HG02884 (cell line): ENCODE results near the gene TXNL4B.
"Not testable (repeated sequence)": the region's sequence is repeated elsewhere in the genome, so short reads cannot be mapped to it uniquely, and the experiment has no call there.

Source experiments
- ATAC-seq: cut with Tn5 transposase; IDR thresholded peaks from one replicate; pipeline ENCODE4 v1.9.1; 2021; ENCODE audit warnings: mild to moderate bottlenecking, moderate library complexity; ENCODE audit not compliant: unreplicated experiment

Gene TXNL4B

DNA sequence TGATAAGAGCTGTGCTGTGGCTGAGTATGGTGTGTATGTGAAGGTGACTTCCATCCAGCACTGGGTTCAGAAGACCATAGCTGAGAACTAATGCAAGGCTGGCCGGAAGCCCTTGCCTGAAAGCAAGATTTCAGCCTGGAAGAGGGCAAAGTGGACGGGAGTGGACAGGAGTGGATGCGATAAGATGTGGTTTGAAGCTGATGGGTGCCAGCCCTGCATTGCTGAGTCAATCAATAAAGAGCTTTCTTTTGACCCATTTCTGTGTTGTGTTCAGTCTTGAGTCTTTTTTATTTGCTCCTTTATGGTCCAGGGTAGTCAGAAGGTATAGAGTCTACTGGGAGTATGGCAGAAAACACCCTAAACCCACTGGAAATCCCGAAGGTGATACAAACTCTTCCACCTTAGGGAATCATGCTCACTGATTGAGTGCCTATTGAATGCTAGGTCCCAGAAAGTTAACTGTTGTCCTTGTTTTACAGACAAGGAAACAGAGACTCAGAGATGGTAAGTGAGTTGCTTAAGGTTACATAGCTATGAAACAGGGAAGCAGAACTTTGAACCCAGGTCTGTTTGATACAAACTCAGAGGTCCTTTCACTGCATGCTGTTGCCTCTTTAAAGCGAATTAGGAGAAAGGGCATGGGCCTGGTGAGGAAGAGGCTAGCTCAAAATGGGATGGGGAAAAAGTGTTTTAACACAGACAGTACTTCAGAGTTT is 16.3 kb downstream of the TXNL4B start:
- ATAC-seq = not testable (repeated sequence)

DNA sequence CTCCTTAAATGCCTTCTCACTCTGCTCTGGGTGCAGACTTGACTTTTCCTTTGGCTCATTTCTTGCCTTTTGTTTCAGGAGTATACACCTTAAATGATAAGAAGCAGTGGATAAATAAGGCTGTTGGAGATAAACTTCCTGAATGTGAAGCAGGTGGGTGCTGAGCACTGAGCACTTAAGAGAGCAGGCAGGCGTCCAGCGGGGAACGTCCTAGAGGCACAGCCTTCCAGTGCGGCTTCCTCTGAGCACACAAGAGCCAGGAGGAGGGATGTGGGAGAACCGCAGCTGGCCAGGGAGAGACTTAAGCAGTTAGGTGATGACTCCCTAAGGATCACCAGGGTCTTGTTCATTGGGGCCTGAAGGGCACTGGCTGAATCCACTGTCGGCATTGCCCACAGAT is 18.4 kb downstream of the TXNL4B start:
- ATAC-seq = not testable (repeated sequence)

DNA sequence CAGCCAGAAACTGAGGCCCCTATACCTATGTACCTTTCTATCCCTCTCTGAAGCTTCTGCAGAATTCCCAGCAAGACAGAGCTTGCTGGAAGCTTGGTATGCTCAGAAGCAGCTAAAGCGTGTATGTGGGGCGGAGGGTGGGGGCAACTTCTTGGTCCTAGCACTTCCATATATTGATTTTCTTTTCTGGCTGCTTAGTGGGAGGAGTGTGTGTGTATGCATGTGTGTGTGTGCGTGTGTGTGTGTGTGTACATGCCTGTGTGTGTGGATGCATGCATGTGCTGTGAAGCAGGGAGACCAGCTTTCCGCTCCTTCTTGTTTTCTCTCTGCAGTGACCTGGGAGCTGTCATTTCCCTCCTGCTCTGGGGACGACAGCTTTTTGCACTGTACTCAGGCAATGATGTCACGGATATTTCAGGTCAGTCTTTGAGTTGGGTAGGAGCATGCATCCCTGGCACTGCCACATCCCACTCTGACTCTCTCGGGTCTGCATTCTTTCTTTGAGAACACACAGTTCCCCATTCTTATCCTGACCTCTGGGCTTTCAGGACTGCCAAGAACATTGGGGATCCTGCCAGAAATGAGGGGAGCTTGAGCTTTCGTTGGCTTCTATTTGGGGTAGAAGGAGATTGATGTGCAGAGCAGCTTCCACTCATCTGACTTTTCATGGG is 19.7 kb downstream of the TXNL4B start:
- no peak for ATAC-seq

DNA sequence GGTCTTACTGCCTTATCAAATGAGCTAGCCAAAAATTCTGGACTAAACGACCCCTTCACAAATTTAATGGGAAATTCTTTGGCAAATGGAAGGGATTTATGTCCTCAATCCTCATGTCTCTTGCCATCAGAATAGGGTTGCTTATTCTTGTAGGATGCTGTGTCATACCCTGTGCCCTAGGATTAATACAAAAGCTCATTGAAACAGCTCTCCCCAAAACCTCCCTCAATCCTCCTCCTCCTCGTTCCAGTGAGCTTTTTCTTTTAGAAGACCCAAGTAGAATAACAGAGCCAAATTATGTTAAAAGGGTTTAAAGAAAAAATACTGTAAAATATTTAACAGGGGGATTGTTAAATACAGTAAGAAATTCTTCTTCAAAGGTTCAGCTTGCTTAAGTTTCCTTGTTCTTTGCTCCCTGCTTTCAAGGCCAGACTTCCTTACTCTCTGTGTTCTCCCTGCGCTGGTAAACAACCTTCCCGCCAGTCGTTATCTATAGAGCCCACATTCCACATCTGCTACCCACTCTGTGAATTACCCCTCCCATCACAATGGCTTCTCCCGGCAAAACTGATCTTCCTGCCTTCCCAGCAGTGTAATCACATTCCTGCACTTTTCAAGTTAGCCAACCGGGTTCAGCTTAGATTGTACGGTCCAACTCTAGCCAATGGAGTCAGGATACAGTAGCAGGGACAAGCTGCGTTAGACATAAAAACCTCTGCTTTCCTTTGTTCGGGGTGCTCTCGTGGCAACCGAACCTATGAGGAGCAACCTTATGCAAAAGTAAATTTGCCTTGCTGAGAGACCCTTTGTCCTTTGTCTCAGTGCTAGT is 20.7 kb downstream of the TXNL4B start:
- ATAC-seq = no peak

DNA sequence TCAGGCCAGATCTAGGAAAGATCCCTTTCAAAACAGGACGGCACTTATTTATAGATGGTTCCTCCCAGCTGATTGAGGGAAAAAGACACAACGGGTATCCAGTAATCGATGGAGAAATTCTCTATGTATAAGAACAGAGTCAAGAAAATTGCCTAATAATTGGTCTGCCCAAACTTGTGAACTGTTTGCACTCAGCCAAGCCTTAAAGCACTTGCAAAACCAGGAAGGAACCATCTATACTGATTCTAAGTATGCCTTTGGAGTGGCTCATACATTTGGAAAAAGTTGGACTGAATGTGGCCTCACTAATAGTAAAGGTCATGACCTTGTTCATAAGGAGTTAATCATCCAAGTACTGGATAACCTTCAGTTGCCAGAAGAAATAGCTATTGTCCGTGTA is 24.5 kb downstream of the TXNL4B start:
- ATAC-seq = no peak

DNA sequence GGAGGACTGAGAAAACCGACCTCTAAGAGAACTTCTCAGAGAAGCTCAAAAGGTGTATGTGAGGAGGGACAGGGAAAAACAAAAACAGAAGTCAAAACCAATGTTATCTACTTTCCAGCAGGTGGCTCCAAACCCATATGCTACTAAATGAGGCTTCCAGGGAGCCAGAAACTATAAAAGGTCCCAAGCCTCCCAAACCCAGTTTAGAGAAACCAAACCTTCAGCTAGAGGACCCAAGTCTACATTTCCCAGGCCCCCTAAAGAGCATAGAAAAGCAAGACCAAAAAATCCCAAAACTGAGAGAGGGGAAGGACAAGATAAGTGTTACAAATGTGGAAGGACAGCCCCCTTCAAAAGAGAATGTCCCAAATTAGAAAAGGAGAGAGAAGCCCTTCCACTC is 26.7 kb downstream of the TXNL4B start:
- ATAC-seq = no peak

DNA sequence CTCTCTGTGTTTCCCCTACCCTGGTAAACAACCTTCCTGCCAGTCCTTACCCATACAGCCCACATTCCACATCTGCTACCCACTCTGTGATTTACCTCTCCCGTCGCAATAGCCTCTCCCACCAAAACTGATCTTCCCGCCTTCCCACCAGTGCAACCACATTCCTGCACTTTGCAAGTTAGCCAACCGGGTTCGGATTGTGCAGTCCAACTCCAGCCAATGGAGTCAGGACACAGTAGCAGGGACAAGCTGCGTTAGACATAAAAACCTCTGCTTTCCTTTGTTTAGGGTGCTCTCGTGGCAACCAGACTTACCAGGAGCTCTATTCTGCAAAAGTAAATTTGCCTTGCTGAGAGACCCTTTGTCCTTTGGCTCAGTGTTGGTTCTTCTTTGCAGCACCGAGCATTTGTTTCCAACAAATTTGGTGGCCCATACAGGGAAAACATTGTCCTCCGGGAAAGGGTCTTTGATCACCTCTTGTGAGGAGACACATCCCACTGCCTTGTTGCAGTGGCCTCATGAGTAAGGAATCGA is 29.0 kb downstream of the TXNL4B start:
- ATAC-seq = no peak

DNA sequence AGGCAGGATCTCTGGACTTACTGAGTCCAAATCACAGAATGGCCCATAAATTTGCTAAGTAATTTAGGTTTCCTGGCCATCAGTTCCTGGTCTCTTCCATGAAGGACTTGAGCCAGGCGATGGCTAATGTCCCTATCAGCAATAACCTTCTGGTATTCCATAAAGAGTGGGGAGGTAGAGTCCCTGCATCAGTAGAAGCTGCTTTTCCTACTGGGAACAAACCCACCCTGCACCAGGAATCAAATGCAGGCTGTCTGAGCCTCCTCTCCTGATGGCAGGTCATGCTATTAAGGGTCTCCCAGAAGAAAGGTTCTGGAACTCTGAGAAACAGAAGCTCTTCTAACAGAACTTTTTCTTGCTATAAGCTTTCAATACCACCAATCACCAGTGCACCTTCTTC is 31.9 kb downstream of the TXNL4B start:
- no peak for ATAC-seq

DNA sequence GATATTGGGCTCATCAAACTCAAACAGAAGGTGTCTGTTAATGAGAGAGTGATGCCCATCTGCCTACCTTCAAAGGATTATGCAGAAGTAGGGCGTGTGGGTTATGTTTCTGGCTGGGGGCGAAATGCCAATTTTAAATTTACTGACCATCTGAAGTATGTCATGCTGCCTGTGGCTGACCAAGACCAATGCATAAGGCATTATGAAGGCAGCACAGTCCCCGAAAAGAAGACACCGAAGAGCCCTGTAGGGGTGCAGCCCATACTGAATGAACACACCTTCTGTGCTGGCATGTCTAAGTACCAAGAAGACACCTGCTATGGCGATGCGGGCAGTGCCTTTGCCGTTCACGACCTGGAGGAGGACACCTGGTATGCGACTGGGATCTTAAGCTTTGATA is 33.0 kb downstream of the TXNL4B start:
- no peak for ATAC-seq

DNA sequence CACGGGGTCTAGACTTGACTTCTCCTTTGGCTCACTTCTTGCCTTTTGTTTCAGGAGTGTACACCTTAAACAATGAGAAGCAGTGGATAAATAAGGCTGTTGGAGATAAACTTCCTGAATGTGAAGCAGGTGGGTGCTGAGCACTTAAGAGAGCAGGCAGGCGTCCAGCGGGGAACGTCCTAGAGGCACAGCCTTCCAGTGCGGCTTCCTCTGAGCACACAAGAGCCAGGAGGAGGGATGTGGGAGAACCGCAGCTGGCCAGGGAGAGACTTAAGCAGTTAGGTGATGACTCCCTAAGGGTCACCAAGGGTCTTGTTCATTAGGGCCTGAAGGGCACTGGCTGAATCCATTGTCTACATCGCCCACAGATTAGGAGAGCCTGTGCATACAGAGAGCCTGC is 34.4 kb downstream of the TXNL4B start:
- not testable (repeated sequence) for ATAC-seq

DNA sequence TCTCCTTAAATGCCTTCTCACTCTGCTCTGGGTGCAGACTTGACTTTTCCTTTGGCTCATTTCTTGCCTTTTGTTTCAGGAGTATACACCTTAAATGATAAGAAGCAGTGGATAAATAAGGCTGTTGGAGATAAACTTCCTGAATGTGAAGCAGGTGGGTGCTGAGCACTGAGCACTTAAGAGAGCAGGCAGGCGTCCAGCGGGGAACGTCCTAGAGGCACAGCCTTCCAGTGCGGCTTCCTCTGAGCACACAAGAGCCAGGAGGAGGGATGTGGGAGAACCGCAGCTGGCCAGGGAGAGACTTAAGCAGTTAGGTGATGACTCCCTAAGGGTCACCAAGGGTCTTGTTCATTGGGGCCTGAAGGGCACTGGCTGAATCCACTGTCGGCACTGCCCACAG is 36.1 kb downstream of the TXNL4B start:
- ATAC-seq = not testable (repeated sequence)

DNA sequence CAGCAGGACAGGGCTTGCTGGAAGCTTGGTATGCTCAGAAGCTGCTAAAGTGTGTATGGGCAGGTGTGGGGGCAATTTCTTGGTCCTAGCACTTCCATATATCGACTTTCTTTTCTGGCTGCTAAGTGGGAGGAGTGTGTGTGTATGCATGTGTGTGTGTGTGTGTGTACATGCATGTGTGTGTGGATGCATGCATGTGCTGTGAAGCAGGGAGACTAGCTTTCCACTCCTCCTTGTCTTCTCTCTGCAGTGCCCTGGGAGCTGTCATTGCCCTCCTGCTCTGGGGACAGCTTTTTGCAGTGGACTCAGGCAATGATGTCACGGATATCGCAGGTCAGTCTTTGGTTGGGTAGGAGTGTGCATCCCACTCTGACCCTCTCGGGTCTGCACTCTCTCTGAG is 37.5 kb downstream of the TXNL4B start:
- ATAC-seq = no peak

DNA sequence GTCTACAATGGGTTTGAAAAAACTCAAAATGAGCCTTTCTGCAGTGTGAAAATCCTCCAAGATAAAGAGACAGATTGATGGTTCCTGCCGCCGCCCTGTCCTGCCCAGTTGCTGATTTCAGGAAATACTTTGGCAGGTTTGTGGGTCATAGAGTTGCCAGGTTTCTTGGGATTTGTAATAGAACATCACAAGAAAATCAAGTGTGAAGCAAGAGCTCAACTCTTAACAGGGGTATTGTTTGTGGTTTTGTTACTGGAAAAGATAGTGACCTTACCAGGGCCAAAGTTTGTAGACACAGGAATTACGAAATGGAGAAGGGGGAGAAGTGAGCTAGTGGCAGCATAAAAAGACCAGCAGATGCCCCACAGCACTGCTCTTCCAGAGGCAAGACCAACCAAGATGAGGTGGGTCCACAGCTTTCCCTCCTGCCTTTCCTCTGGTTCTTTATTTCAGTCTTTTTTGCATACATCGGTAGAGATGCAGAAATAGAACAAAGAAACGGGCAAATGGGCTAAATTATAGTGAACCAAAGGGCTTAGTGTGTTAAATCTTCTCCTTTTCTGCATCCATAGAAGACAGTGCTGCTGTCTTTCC is 39.1 kb downstream of the TXNL4B start, which contains the start of gene HP:
Gene HP (plus strand): TSS at position 252 of the 594 bp plus-strand sequence. CDS start 148 bp downstream, at position 400.
- ATAC-seq = not testable (repeated sequence)

DNA sequence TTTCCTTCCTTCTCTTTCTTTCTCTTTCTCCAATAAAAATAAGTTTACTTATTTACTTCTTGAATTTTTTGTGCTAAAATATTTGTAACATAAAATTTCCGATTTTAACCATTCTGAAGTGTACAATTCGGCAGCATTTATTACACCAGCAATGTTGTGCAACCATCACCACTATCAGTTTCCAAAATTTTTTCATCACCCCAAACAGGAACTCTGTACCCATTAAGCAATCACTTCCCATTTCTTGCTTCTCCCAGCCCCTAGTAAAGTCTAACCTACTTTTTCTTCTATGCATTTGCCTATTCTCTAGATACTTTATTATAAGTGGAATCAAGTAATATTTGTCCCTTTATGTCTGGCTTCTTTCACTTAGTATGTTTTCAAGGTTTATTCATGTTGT is 41.6 kb downstream of the TXNL4B start:
- ATAC-seq = no peak

DNA sequence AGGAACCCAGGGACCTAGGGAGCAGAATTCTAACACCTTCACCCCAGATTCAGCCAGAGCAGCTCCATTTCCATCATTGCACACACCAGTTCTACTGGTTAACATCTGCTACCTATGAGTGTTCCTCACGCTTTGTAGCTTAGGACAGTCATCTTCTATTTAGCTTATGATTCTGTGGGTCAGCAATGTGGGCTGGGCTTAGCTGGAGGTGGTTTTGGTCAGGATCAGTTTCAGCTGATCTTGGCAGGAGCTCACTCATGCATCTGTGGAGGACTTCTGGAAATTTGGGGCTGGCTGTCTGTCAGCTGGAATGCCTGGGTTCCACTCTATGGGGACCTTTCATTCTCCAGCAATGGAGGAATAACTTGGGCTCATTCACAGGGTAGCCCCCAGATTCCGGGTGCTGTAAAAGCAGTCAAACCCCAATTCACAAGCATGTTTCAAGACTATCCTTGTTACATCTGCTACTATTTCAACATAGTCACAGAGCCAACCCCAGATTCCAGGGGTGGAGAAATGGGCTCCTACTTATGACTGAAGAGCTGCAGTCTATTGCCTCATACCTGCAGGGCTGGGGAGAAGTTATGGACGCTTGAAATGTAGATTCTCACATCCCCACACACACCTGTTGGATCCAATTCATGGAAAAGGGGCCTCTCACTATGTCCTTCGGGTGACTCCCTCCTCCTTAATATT is 42.5 kb downstream of the TXNL4B start:
- no peak for ATAC-seq

DNA sequence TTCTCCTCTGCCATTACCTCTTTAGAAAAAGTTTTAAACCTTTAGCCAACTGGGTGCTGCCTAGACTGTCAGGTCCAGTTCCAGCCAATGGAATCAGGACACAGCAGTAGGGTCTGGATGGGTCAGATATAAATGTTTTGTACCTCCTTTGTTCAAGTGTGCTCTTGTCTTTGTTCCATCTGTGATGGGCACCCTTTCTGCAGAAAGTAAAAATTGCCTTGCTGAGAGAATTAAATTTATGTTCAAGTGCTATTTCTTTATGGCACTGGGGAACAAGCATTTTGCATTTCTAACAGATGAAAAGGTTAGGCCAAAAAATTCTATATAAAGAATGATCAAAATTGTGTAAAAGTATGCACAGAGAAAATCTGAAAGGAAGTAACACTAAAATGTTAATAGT is 44.3 kb downstream of the TXNL4B start:
- ATAC-seq = no peak

DNA sequence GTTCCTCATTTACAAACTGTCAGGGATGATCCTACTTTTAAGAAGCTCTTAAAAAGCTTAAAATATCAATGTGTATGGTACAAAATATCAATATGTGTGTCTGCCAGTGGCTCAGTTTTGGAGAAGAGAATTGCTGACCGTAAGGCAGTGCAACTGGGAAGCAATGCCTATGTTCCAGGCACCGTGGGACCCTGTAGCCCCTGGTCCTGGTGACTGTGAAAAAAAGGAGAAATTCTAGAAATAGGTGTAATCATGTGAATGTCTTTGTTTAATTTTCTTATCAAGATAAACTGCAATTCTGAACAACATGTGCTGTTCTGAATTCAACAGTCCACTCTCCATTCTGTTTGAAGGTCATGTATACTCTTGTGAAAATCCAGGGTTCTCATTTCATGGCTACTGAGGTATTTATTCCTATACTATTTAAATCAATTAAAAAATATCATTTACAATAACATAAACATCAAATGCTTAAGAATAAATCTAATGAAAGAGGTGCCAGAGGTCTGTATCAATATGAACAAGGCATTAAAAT is 48.5 kb downstream of the TXNL4B start:
- ATAC-seq = no peak

DNA sequence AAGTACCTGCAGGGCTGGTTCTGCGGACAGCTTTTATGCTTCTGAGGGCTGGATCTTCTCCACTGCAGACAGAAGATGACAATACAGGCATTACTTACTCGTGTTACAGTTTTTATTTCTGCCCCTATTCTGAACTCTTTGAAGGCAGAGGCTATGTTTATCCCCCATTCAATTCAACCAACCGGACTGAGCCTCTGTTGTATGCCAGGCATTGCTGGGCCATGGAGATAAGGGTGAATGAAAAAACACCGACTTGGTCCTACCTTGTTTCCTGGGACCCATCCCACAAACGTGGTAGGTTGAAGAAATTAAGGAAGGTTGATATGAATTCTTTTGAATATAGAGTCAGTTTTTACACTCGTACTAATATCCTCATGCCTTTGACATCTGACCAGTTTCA is 49.1 kb downstream of the TXNL4B start:
- ATAC-seq = no peak

DNA sequence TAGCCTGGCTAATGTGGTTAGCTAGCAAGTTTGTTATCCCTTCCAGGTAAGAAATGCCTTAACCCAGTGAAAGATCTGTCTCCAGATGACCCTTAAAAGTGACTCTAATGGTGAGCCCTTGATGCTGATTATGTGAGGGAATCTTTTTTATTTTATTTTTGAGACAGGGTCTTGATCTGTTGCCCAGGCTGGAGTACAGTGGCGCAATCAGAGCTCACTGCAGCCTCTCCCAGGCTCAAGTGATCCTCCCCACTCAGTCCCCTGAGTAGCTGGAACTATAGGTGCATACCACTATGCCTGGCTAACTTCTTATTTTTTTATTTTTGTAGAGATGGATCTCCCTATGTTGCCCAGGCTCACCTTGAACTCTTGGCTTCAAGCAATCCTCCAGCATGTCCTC is 49.9 kb downstream of the TXNL4B start:
- no peak for ATAC-seq

DNA sequence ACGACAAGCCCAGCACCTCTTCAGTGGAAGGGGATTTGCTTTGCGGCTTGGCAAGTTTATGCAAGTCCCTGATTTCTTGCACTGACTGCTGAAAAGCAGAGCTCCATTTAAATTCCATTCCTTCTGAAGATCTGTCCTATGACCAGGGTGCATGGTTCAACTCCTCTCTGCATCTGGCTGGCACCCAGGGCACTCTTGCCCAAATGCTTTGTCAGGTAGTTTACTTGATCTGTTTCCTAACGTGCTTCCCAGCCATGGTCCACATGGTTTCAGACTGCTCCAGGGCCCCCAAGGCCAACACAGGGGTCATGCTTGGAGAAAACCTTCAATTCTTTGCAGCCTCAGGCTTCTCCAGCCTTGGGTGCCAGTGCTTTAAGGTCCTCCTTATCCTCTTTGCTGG is 50.4 kb downstream of the TXNL4B start:
- no peak for ATAC-seq
